ENCODE results near the gene UBAC2.

- TF ChIP-seq EZH2phosphoT487 (IDR thresholded peaks at IDR 0.05) (no peak), CTCF (IDR thresholded peaks at IDR 0.05) (no peak), EZH2 (IDR thresholded peaks at IDR 0.05) (no peak)
Measured at GRCh38 chr13:99425485-99426341, 225.1 kb downstream of the UBAC2 start.

All from neural progenitor cell (in vitro differentiated cells).